ENCODE data around the gene POLRMT. TPM values are rescaled to one million over a fixed set of nuclear protein-coding genes. Genes with fewer than 3 reads are reported as not detected.

Gene POLRMT
- total RNA-seq, 1 donor from 2014 or later, result 53.6 TPM

DNA sequence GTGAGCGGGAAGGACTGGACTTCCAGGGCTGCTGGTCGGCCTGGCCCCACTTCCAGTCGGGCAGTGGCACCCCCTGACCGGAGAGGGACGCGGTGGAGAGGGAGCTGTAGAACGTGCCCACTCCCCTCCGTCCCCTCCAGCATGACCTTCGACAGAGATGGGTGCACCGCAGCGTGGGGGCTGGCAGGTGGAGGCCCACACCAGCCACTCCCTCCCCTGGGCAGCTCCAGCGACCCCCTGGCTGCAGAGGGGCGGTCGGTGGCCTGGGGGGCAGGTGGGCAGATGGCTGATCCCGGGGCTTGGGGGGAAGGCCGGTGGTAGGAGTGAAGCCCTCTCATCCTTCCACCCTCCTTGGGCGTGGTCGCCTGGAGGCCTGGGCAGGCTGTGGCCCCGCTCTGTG is 41.2 kb downstream of the POLRMT start:
- DNase-seq (ENCODE audit: low spot score), result no peak
- no peaks in the 10 kb centered on the region for H3K36me3 Mint-ChIP-seq (ENCODE audit: low read depth, unreplicated experiment)
- no peaks in the 10 kb centered on the region for H3K9me3 Mint-ChIP-seq (ENCODE audit: unreplicated experiment)
- H3K27me3 Mint-ChIP-seq (ENCODE audit: unreplicated experiment), result peaks cover 13% of the 10 kb centered on the region
- no peaks in the 10 kb centered on the region for H3K4me1 Mint-ChIP-seq (ENCODE audit: unreplicated experiment)
- H3K4me3 Mint-ChIP-seq (ENCODE audit: unreplicated experiment), result no peak overlapping the region
- no peak overlapping the region for H3K27ac Mint-ChIP-seq (ENCODE audit: unreplicated experiment)
- TF ChIP-seq, protein P1, sequence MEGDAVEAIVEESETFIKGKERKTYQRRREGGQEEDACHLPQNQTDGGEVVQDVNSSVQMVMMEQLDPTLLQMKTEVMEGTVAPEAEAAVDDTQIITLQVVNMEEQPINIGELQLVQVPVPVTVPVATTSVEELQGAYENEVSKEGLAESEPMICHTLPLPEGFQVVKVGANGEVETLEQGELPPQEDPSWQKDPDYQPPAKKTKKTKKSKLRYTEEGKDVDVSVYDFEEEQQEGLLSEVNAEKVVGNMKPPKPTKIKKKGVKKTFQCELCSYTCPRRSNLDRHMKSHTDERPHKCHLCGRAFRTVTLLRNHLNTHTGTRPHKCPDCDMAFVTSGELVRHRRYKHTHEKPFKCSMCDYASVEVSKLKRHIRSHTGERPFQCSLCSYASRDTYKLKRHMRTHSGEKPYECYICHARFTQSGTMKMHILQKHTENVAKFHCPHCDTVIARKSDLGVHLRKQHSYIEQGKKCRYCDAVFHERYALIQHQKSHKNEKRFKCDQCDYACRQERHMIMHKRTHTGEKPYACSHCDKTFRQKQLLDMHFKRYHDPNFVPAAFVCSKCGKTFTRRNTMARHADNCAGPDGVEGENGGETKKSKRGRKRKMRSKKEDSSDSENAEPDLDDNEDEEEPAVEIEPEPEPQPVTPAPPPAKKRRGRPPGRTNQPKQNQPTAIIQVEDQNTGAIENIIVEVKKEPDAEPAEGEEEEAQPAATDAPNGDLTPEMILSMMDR (IDR thresholded peaks at IDR 0.05; ENCODE audit: unreplicated experiment), result no peak

DNA sequence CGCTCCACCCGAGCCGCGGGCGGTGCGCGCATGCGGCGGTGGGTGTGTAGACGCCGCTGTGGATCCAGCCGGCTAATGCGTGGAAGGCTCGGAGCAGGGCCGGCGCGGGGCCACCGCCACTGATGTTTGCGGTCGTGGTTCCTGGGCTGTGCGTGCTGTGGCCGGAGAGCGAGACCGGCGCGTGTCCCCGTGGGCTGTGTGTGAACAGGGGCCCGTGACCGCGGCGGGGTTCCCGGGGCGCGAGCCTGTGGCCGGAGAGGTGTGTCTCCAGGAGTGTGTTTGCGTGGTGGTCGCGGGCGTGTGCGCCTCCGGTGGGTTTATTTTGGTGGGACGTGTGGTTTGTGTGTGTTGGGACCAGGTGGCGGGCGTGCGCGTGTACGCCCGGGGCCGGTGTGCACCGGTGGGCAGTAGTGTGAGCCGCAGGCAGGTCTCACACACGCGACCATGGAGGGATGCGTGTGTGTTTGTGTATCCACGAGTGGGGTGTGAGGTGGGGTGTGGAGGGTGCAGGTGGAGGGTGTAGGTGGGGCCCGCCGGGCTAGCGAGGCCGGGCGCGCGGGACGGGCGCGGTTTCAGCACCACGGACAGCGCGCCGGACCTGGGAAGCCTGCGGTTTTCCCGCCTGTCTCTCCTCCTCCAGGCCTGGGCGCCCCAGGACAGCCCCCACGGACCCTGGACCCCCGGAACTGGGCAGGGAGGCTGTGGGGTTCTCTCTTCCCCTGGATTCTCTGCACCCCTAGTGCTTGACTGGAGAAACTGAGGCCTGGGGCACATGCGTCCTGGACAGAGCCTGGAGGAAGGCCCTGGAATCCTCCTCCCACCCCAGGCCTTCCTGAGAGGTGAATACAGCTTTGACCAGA is 42.0 kb downstream of the POLRMT start:
- peak overlapping the region; percentile 7 for H3K4me3 Mint-ChIP-seq (ENCODE audit: unreplicated experiment)
- H3K27me3 Mint-ChIP-seq (ENCODE audit: unreplicated experiment), result peaks cover 13% of the 10 kb centered on the region
- no peaks in the 10 kb centered on the region for H3K36me3 Mint-ChIP-seq (ENCODE audit: low read depth, unreplicated experiment)
- TF ChIP-seq, protein P1 (IDR thresholded peaks at IDR 0.05; ENCODE audit: unreplicated experiment), result no peak
- H3K9me3 Mint-ChIP-seq (ENCODE audit: unreplicated experiment), result no peaks in the 10 kb centered on the region
- no peaks in the 10 kb centered on the region for H3K4me1 Mint-ChIP-seq (ENCODE audit: unreplicated experiment)
- H3K27ac Mint-ChIP-seq (ENCODE audit: unreplicated experiment), result no peak overlapping the region
- peak; percentile 68 for DNase-seq (ENCODE audit: low spot score)

DNA sequence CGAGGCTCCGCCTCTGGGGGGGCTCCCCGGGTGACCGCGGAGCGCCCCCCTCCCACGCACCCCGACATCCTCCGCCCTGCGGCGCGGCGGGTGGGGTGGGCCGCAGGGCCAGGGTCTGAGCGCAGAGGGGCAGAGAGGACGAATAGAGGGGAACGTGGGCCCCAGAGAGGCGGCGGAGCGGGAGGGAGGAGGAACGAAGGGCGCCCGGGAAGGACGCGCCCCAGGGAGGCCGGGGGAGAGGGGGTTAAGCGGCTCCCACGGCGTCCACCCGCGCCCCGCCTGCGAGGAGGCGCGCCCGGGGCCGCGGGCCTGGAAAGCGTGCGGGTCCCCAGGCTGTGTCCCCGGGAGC is 42.6 kb downstream of the POLRMT start:
- Mint-ChIP-seq H3K4me1 (ENCODE audit: unreplicated experiment) (no peaks in the 10 kb centered on the region), H3K4me3 (ENCODE audit: unreplicated experiment) (no peak overlapping the region), H3K27ac (ENCODE audit: unreplicated experiment) (no peak overlapping the region), H3K9me3 (ENCODE audit: unreplicated experiment) (no peaks in the 10 kb centered on the region), H3K27me3 (ENCODE audit: unreplicated experiment) (peaks cover 16% of the 10 kb centered on the region), H3K36me3 (ENCODE audit: low read depth, unreplicated experiment) (no peaks in the 10 kb centered on the region)
- no peak for DNase-seq (ENCODE audit: low spot score)
- TF ChIP-seq, protein P1 (IDR thresholded peaks at IDR 0.05; ENCODE audit: unreplicated experiment), result no peak

DNA sequence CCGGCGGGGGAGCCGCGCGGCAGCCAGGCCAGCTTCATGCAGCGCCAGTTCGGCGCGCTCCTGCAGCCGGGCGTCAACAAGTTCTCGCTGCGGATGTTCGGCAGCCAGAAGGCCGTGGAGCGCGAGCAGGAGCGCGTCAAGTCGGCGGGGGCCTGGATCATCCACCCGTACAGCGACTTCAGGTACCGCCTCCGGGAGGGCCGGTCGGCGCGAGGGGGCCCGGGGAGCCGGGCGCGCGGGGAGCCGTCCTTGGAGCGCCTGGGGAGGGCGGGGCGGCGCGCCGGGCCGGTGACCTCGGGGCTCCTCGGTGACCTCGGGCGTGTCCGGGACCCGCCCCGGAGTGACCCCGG is 43.0 kb downstream of the POLRMT start:
- no peaks in the 10 kb centered on the region for H3K4me1 Mint-ChIP-seq (ENCODE audit: unreplicated experiment)
- H3K4me3 Mint-ChIP-seq (ENCODE audit: unreplicated experiment), result no peak overlapping the region
- peak; percentile 38 for DNase-seq (ENCODE audit: low spot score)
- no peaks in the 10 kb centered on the region for H3K36me3 Mint-ChIP-seq (ENCODE audit: low read depth, unreplicated experiment)
- no peak overlapping the region for H3K27ac Mint-ChIP-seq (ENCODE audit: unreplicated experiment)
- H3K9me3 Mint-ChIP-seq (ENCODE audit: unreplicated experiment), result no peaks in the 10 kb centered on the region
- TF ChIP-seq, protein P1 (IDR thresholded peaks at IDR 0.05; ENCODE audit: unreplicated experiment), result no peak
- peaks cover 16% of the 10 kb centered on the region for H3K27me3 Mint-ChIP-seq (ENCODE audit: unreplicated experiment)

DNA sequence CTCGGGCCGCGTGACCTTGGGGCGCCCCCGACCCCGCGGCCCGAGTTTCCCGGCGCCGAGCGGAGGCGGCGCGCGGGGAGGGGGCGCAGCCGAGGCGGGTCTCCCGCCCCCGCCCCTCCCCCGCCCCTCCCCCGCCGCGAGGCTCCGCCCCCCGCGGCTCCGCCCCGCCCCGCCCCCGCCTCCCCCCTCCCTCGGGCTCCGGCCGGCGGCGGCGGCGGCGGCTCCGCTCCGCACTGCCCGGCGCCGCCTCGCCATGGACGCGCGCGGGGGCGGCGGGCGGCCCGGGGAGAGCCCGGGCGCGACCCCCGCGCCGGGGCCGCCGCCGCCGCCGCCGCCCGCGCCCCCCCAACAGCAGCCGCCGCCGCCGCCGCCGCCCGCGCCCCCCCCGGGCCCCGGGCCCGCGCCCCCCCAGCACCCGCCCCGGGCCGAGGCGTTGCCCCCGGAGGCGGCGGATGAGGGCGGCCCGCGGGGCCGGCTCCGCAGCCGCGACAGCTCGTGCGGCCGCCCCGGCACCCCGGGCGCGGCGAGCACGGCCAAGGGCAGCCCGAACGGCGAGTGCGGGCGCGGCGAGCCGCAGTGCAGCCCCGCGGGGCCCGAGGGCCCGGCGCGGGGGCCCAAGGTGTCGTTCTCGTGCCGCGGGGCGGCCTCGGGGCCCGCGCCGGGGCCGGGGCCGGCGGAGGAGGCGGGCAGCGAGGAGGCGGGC is 43.5 kb downstream of the POLRMT start, which contains the start of gene HCN2:
HCN2 (plus strand) TSS at position 189 of the 703 bp plus-strand sequence; CDS start at position 254, 65 bp downstream.
- Mint-ChIP-seq H3K27ac (ENCODE audit: unreplicated experiment) (no peak within 1 kb of the TSS), H3K9me3 (ENCODE audit: unreplicated experiment) (no peaks in the 10 kb centered on the region), H3K36me3 (ENCODE audit: low read depth, unreplicated experiment) (no peaks in the 10 kb centered on the region), H3K27me3 (ENCODE audit: unreplicated experiment) (peaks cover 16% of the 10 kb centered on the region), H3K4me3 (ENCODE audit: unreplicated experiment) (peak within 1 kb of the TSS; percentile 59), H3K4me1 (ENCODE audit: unreplicated experiment) (no peaks in the 10 kb centered on the region)
- DNase-seq (ENCODE audit: low spot score), result no peak
- TF ChIP-seq, protein P1 (IDR thresholded peaks at IDR 0.05; ENCODE audit: unreplicated experiment), result no peak
